ENCODE results near the gene RAPGEF4.

DNA sequence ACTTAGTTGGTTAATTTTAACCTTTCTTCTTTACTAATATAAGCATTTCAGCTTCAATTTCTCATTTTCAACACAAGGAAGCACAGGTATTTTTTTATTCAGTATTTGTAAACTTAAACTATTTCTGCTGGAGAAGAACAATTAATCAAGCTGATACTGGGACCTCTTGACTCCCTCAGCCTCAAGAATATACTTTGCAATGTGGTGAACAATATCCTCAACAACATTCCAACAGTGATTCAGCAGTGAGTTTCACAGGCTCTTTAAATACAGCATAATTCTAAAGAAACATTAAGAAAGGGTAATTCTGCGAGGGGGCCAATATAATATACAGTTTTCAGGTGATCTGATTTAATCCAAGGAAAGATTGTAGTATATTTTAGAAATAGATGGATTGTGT is 10.0 kb downstream of the RAPGEF4 start:
- TF ChIP-seq, protein P1, sequence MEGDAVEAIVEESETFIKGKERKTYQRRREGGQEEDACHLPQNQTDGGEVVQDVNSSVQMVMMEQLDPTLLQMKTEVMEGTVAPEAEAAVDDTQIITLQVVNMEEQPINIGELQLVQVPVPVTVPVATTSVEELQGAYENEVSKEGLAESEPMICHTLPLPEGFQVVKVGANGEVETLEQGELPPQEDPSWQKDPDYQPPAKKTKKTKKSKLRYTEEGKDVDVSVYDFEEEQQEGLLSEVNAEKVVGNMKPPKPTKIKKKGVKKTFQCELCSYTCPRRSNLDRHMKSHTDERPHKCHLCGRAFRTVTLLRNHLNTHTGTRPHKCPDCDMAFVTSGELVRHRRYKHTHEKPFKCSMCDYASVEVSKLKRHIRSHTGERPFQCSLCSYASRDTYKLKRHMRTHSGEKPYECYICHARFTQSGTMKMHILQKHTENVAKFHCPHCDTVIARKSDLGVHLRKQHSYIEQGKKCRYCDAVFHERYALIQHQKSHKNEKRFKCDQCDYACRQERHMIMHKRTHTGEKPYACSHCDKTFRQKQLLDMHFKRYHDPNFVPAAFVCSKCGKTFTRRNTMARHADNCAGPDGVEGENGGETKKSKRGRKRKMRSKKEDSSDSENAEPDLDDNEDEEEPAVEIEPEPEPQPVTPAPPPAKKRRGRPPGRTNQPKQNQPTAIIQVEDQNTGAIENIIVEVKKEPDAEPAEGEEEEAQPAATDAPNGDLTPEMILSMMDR (IDR thresholded peaks at IDR 0.05): no peak
- TF ChIP-seq POLR2A (IDR thresholded peaks at IDR 0.05): no peak
